HepG2 (cell line): ENCODE data around the gene GBGT1. TPM values are rescaled to one million over a fixed set of nuclear protein-coding genes. Genes with fewer than 3 reads are reported as not detected.

Experiments
- CCDC6 ChIP-seq: sonication (generic); formaldehyde crosslinking; IDR thresholded peaks from 2 replicates; pipeline ENCODE4 v1.8.1; 2022; ENCODE audit warnings: mild to moderate bottlenecking, missing genetic modification reagents, moderate library complexity
- CREB1 ChIP-seq, 2 experiments: fragments of 450-650 bp in 1 of 2; IDR thresholded peaks; 2 replicates each; pipeline ENCODE4 v1.6.1; 2016 to 2017; ENCODE audit warnings: control low read depth in 1 of 2, mild to moderate bottlenecking in 1 of 2, missing compliant biosample characterization in 1 of 2, missing genetic modification characterization in 1 of 2
- FOSL1 ChIP-seq: sonication (generic); formaldehyde crosslinking; IDR thresholded peaks from 2 replicates; pipeline ENCODE4 v1.9.0; 2021; ENCODE audit warnings: missing genetic modification reagents, borderline replicate concordance
- GMEB1 ChIP-seq: sonication (generic); formaldehyde crosslinking; IDR thresholded peaks from 2 replicates; pipeline ENCODE4 v1.5.1; 2020; ENCODE audit warnings: missing genetic modification reagents, mild to moderate bottlenecking, borderline replicate concordance
- HNF1B ChIP-seq: sonication (generic); formaldehyde crosslinking; IDR thresholded peaks from 2 replicates; pipeline ENCODE4 v1.5.1; 2020; ENCODE audit warnings: mild to moderate bottlenecking, moderate library complexity, missing genetic modification reagents
- NFE2L1 ChIP-seq: sonication (generic); formaldehyde crosslinking; IDR thresholded peaks from 2 replicates; pipeline ENCODE4 v1.4.0; 2020; ENCODE audit warnings: missing genetic modification reagents, mild to moderate bottlenecking, borderline replicate concordance
- NR2F1 ChIP-seq, 2 experiments: fragments of 450-650 bp in 1 of 2; formaldehyde crosslinking in 1 of 2; IDR thresholded peaks; 2 replicates each; pipeline versions ENCODE4 v1.5.0 to v1.6.1; 2016 to 2020; ENCODE audit warnings: mild to moderate bottlenecking in 1 of 2, missing compliant biosample characterization in 1 of 2, missing genetic modification reagents in 1 of 2, moderate library complexity in 1 of 2
- PTBP1 ChIP-seq: fragments of 200-400 bp; formaldehyde crosslinking; IDR thresholded peaks from 2 replicates; pipeline ENCODE4 v1.6.1; 2018; ENCODE audit warnings: low read length, low read depth; ENCODE audit not compliant: poor library complexity, severe bottlenecking
- REPIN1 ChIP-seq: sonication (generic); formaldehyde crosslinking; IDR thresholded peaks from 2 replicates; pipeline ENCODE4 v1.8.0; 2022; ENCODE audit warnings: missing genetic modification reagents, low read depth, mild to moderate bottlenecking, borderline replicate concordance
- SMARCC2 ChIP-seq: fragments of 450-650 bp; IDR thresholded peaks from 2 replicates; pipeline ENCODE4 v1.6.1; 2017; ENCODE audit warnings: antibody characterized with exemption, mild to moderate bottlenecking
- SRSF4 ChIP-seq: fragments of 200-400 bp; formaldehyde crosslinking; IDR thresholded peaks from one replicate; pipeline ENCODE4 v1.6.1; 2018; ENCODE audit warnings: mild to moderate bottlenecking, low read depth, low read length, moderate library complexity; ENCODE audit not compliant: poor library complexity, severe bottlenecking
- SRSF9 ChIP-seq: fragments of 200-400 bp; formaldehyde crosslinking; IDR thresholded peaks from 2 replicates; pipeline ENCODE4 v1.6.1; 2018; ENCODE audit warnings: borderline replicate concordance, mild to moderate bottlenecking, low read depth, low read length; ENCODE audit not compliant: insufficient read depth, poor library complexity, severe bottlenecking
- ZBTB10 ChIP-seq: sonication (generic); formaldehyde crosslinking; IDR thresholded peaks from 2 replicates; pipeline ENCODE4 v1.4.0; 2020; ENCODE audit warnings: missing genetic modification reagents, borderline replicate concordance
- ZBTB20 ChIP-seq: sonication (generic); formaldehyde crosslinking; IDR thresholded peaks from 2 replicates; pipeline ENCODE4 v1.8.1; 2023; ENCODE audit warnings: missing genetic modification reagents, low read depth, mild to moderate bottlenecking, borderline replicate concordance
- ZNF124 ChIP-seq: sonication (generic); formaldehyde crosslinking; IDR thresholded peaks from 2 replicates; pipeline ENCODE4 v1.4.0; 2020; ENCODE audit warnings: missing genetic modification reagents
- ZNF282 ChIP-seq: fragments of 450-650 bp; IDR thresholded peaks from 2 replicates; pipeline ENCODE4 v1.6.1; 2018; ENCODE audit not compliant: partially characterized antibody
- ZNF414 ChIP-seq: sonication (generic); formaldehyde crosslinking; IDR thresholded peaks from 2 replicates; pipeline ENCODE4 v1.5.0; 2020; ENCODE audit warnings: missing genetic modification reagents
- ZNF430 ChIP-seq: sonication (generic); formaldehyde crosslinking; IDR thresholded peaks from 2 replicates; pipeline ENCODE4 v1.9.0; 2021; ENCODE audit warnings: mild to moderate bottlenecking, missing genetic modification reagents
- ZNF557 ChIP-seq: sonication (generic); formaldehyde crosslinking; IDR thresholded peaks from 2 replicates; pipeline ENCODE4 v1.4.0; 2020; ENCODE audit warnings: missing genetic modification reagents
- ZNF580 ChIP-seq: IDR thresholded peaks from 2 replicates; pipeline ENCODE4 v1.6.1; 2016; ENCODE audit warnings: low read depth, borderline replicate concordance
- polyA plus RNA-seq, 8 experiments: library from polyadenylated mRNA; depleted of rRNA in 3 of 8; stranded (reverse) in 7 of 8; unstranded in 1 of 8; fragments of >200 nt; fragmentation: Illumina TruSeq in 4 of 8; extraction: Trizol in 4 of 8; gene quantifications; 2 replicates each; pipeline versions ENCODE4 v1.2.1 to v1.2.3, GENCODE V29; 2011 to 2016; ENCODE audit warnings: low read depth in 4 of 8, missing spikeins in 1 of 8, mixed read lengths in 1 of 8; ENCODE audit not compliant: insufficient read depth in 1 of 8
- total RNA-seq, 5 experiments: library from RNA; depleted of rRNA; stranded (reverse); fragments of >200 nt; fragmentation: Illumina TruSeq; extraction: Trizol; gene quantifications; 2 replicates each; pipeline ENCODE4 v1.2.3, GENCODE V29; 2016; ENCODE audit warnings: low read depth in 1 of 5

Gene GBGT1
- total and polyA plus RNA-seq, 2 of the 13 experiments (the other 11 are each of a cell fraction or from before 2014, with no cell fraction given): not detected

- peak; percentile 33 to 50; a peak in 2 of 4 replicates for TF ChIP-seq NR2F1 (CRISPR knock-in tag; IDR thresholded peaks at IDR 0.05)
- peak; percentile 91 for TF ChIP-seq HNF1B
- no peak for TF ChIP-seq CREB1 (IDR thresholded peaks at IDR 0.05)
- TF ChIP-seq CREB1 (CRISPR knock-in tag; IDR thresholded peaks at IDR 0.05): no peak
- no peak for TF ChIP-seq SRSF4
- peak; percentile 61; the same call in 1 of the 2 replicates for TF ChIP-seq GMEB1 (CRISPR knock-in tag)
- peak; percentile 69; the same call in 1 of the 2 replicates for TF ChIP-seq ZNF430
- no peak for TF ChIP-seq FOSL1
- peak; percentile 69; the same call in 1 of the 2 replicates for TF ChIP-seq ZNF580
- no peak for TF ChIP-seq SMARCC2
- 0 out of 2 replicates have a peak, but pooled peaks have one; percentile 56 for TF ChIP-seq ZNF124 (CRISPR knock-in tag)
- TF ChIP-seq SRSF9: no peak
- TF ChIP-seq REPIN1: 0 out of 2 replicates have a peak, but pooled peaks have one; percentile 28
- peak; percentile 35; the same call in 1 of the 2 replicates for TF ChIP-seq ZBTB20 (CRISPR knock-in tag)
- no peak for TF ChIP-seq PTBP1
- no peak for TF ChIP-seq ZNF282
- TF ChIP-seq CCDC6 (CRISPR knock-in tag): peak; percentile 43; the same call in 1 of the 2 replicates
- no peak; the same call in 1 of the 2 replicates for TF ChIP-seq NFE2L1 (CRISPR knock-in tag)
- TF ChIP-seq ZNF414 (CRISPR knock-in tag): 0 out of 2 replicates have a peak, but pooled peaks have one; percentile 38
- no peak for TF ChIP-seq ZBTB10 (CRISPR knock-in tag)
- no peak for TF ChIP-seq ZNF557
Measured at GRCh38 chr9:133144142-133144903, 19.4 kb downstream of the GBGT1 start (continued).
